Colonic mucosa (tissue), 4 donors: ENCODE results near the gene BRD2. TPM values are rescaled to one million over a fixed set of nuclear protein-coding genes. Genes with fewer than 3 reads are reported as not detected.

Experiments used
- DNase-seq: peaks from one replicate; pipeline ENCODE4 v3.0.0-alpha.2; 2020
- H3K27ac ChIP-seq: fragments of 200-600 bp; one replicate; pipeline ENCODE4 v1.8.0; 2021
- H3K27me3 ChIP-seq: fragments of 200-600 bp; one replicate; pipeline ENCODE4 v1.8.0; 2021
- H3K36me3 ChIP-seq: fragments of 200-600 bp; one replicate; pipeline ENCODE4 v1.8.0; 2021
- H3K4me1 ChIP-seq: fragments of 200-600 bp; one replicate; pipeline ENCODE4 v1.8.0; 2021; ENCODE audit warnings: mild to moderate bottlenecking
- H3K4me3 ChIP-seq: fragments of 200-600 bp; one replicate; pipeline ENCODE4 v1.8.0; 2021
- H3K9ac ChIP-seq, 2 donors: one replicate each; pipeline ENCODE4 v1.7.0; 2013; ENCODE audit warnings: control low read depth in 2 of 2, low read depth in 2 of 2, low read length in 2 of 2
- H3K9me3 ChIP-seq: fragments of 200-600 bp; one replicate; pipeline ENCODE4 v1.8.0; 2021
- CTCF ChIP-seq: fragments of 200-600 bp; IDR thresholded peaks from one replicate; pipeline ENCODE4 v1.8.0; 2022; ENCODE audit warnings: antibody characterized with exemption, mild to moderate bottlenecking
- intact Hi-C: fragments of 100-400 bp; cut with DNase I; formaldehyde crosslinking; loops from one replicate; pipeline ENCODE4 v1.14.1; 2022
- total RNA-seq, 2 donors: library from RNA; stranded (reverse); fragmentation: NEBNext Ultra II Directional in 1 of 2; extraction: Animal tissue kit (Norgen Biotek cat#: 25700) in 1 of 2; gene quantifications; one replicate each; pipeline ENCODE4 v1.2.1, GENCODE V29; 2021
- donor health status: healthy.
- donor health status: DM: no; HTN: no; CAD: no.
- donor health status: DM: no; HTN: no; CAD: no.

The BRD2 gene
- total RNA-seq, 2 donors from 2014 or later: 149 to 167 TPM

GRCh38 chr6:32993363-32993973 is 25.1 kb downstream of the BRD2 start:
- intact Hi-C loops: no loop called here
- TF ChIP-seq CTCF: no peak
- Histone ChIP-seq H3K27me3 (no peaks in the 10 kb centered on the region), H3K9ac (no peak overlapping the region), H3K4me1 (no peaks in the 10 kb centered on the region), H3K9me3 (no peaks in the 10 kb centered on the region), H3K27ac (no peak overlapping the region), H3K36me3 (no peaks in the 10 kb centered on the region), H3K4me3 (no peak overlapping the region)
- DNase-seq: no peak

GRCh38 chr6:32995448-32995847 is 27.1 kb downstream of the BRD2 start:
- intact Hi-C loops: no loop called here
- H3K27ac ChIP-seq: no peak overlapping the region
- no peaks in the 10 kb centered on the region for H3K27me3 ChIP-seq
- no peaks in the 10 kb centered on the region for H3K36me3 ChIP-seq
- TF ChIP-seq CTCF: no peak
- H3K9me3 ChIP-seq: no peaks in the 10 kb centered on the region
- no peak overlapping the region for H3K9ac ChIP-seq
- DNase-seq: no peak
- no peaks in the 10 kb centered on the region for H3K4me1 ChIP-seq
- H3K4me3 ChIP-seq: no peak overlapping the region

DNA sequence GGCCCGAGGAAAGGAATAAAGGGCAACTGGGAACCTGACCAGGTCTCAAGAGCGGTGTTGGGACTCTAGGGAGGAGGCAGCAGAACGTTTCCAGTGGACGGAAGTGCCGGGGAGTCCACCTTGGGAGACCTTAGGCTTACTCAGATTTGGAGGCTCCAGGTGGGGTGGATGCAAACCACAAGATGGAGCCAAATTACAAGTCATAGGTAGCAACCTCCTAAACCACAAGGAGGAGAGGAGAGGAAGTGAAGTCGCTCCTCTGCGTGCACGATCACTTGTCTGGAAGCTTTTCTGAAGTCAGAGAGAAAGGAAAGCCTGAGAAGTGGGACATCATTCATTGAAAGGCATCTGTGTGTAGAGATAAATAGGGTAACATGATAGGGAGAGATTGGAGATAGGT is 31.7 kb downstream of the BRD2 start:
- TF ChIP-seq CTCF: no peak
- intact Hi-C loops: no loop called here
- no peak overlapping the region for H3K9ac ChIP-seq

GRCh38 chr6:33001685-33002084 is 33.3 kb downstream of the BRD2 start:
- DNase-seq: no peak
- Histone ChIP-seq H3K27me3 (no peaks in the 10 kb centered on the region), H3K27ac (no peak overlapping the region), H3K36me3 (no peaks in the 10 kb centered on the region), H3K4me3 (no peak overlapping the region), H3K9me3 (no peaks in the 10 kb centered on the region), H3K4me1 (no peaks in the 10 kb centered on the region), H3K9ac (no peak overlapping the region)
- TF ChIP-seq CTCF: no peak
- intact Hi-C loops: no loop called here

More for the DNA sequence above, 31.7 kb downstream of the BRD2 start:
- no peak overlapping the region for H3K27ac ChIP-seq
- no peaks in the 10 kb centered on the region for H3K36me3 ChIP-seq
- no peak for DNase-seq
- no peaks in the 10 kb centered on the region for H3K9me3 ChIP-seq
- H3K4me1 ChIP-seq: no peaks in the 10 kb centered on the region
- H3K4me3 ChIP-seq: no peak overlapping the region
- H3K27me3 ChIP-seq: no peaks in the 10 kb centered on the region

GRCh38 chr6:33004940-33005339 is 36.5 kb downstream of the BRD2 start:
- no peak overlapping the region for H3K4me3 ChIP-seq
- H3K27ac ChIP-seq: no peak overlapping the region
- DNase-seq: no peak
- no peaks in the 10 kb centered on the region for H3K27me3 ChIP-seq
- H3K9ac ChIP-seq: no peak overlapping the region
- no peaks in the 10 kb centered on the region for H3K4me1 ChIP-seq
- no peaks in the 10 kb centered on the region for H3K36me3 ChIP-seq
- H3K9me3 ChIP-seq: no peaks in the 10 kb centered on the region
- no peak for TF ChIP-seq CTCF
- intact Hi-C loops: no loop called here
